Heart right ventricle (tissue), 16 donors: ENCODE results near the gene GATAD2B. TPM values are rescaled to one million over a fixed set of nuclear protein-coding genes. Genes with fewer than 3 reads are reported as not detected.

ENCODE experiments used
- ATAC-seq, 8 donors: fragments of 200-7000 bp; cut with Tn5 transposase; one replicate each; pipeline ENCODE4 v1.9.1; 2020; ENCODE audit warnings: mild to moderate bottlenecking in 8 of 8, moderate library complexity in 8 of 8, moderate number of reproducible peaks in 1 of 8
- DNase-seq, 2 donors: peaks; one replicate each; pipeline ENCODE4 v3.0.0-alpha.2; 2020
- H3K27ac ChIP-seq, 10 donors: fragments of 200-600 bp; sonication (generic) in 2 of 10; one replicate each; pipeline versions ENCODE4 v1.5.0 to v1.8.0; 2020 to 2022; ENCODE audit warnings: mild to moderate bottlenecking in 3 of 10
- H3K27me3 ChIP-seq, 7 donors: fragments of 200-600 bp; one replicate each; pipeline ENCODE4 v1.8.0; 2021 to 2022; ENCODE audit warnings: mild to moderate bottlenecking in 2 of 7
- H3K36me3 ChIP-seq, 9 donors: fragments of 200-600 bp; sonication (generic) in 1 of 9; one replicate each; pipeline versions ENCODE4 v1.5.0 to v1.8.0; 2020 to 2022; ENCODE audit warnings: mild to moderate bottlenecking in 2 of 9
- H3K4me1 ChIP-seq, 9 donors: fragments of 200-600 bp; sonication (generic) in 1 of 9; one replicate each; pipeline versions ENCODE4 v1.5.0 to v1.8.0; 2020 to 2022; ENCODE audit warnings: mild to moderate bottlenecking in 4 of 9
- H3K4me3 ChIP-seq, 10 donors: fragments of 200-600 bp; sonication (generic) in 2 of 10; one replicate each; pipeline versions ENCODE4 v1.5.0 to v1.8.0; 2020 to 2022; ENCODE audit warnings: mild to moderate bottlenecking in 7 of 10, moderate library complexity in 2 of 10
- H3K9me3 ChIP-seq, 11 donors: fragments of 200-600 bp in 10 of 11; sonication (generic) in 2 of 11; one replicate each; pipeline versions ENCODE4 v1.5.0 to v1.8.0; 2013 to 2022; ENCODE audit warnings: mild to moderate bottlenecking in 2 of 11, control low read depth in 1 of 11, moderate library complexity in 1 of 11
- CTCF ChIP-seq, 9 donors: fragments of 200-600 bp; sonication (generic) in 2 of 9; IDR thresholded peaks; one replicate each; pipeline versions ENCODE4 v1.5.0 to v1.8.0; 2021 to 2022; ENCODE audit warnings: antibody characterized with exemption in 9 of 9, mild to moderate bottlenecking in 5 of 9, moderate library complexity in 1 of 9
- WGBS, 2 donors: extraction: QIAGEN DNeasy Blood & Tissue Kit; methylation state at CpG; one replicate each; pipeline ENCODE4 v1.1.7; 2013; ENCODE audit warnings: inconsistent platforms in 1 of 2; 5-methylcytosine and 5-hydroxymethylcytosine counted together
- intact Hi-C, 10 donors: fragments of 100-400 bp; cut with DNase I; formaldehyde crosslinking; loops; one replicate each; pipeline versions ENCODE4 v1.11.1 to v1.14.2; 2022
- polyA plus RNA-seq, 2 donors: library from polyadenylated mRNA; stranded (reverse); fragments of 200-250 nt; gene quantifications; one replicate each; pipeline ENCODE4 v1.2.3, GENCODE V29; 2013
- total RNA-seq, 10 donors: library from RNA; stranded (reverse); fragmentation: NEBNext Ultra II Directional in 3 of 10; extraction: Animal tissue kit (Norgen Biotek cat#: 25700) in 3 of 10; gene quantifications; one replicate each; pipeline versions ENCODE4 v1.2.1 to v1.2.4, GENCODE V29; 2021 to 2023
- donor health status: Arrhythmogenic right ventricular cardiomyopathy.
- donor health status: ischemic (EF 13 %, LVEDD 7.1; RV severe dilation, severe dysfunction).
- donor health status: healthy with polysubstance abuse.
- donor health status: DM: no; HTN: yes; CAD: no.
- donor health status: DM: no; HTN: no; CAD: no.
- donor health status: ischemic (EF 25% LVEDD 6.9; RV normal size, moderate dysfunction).
- donor health status: ischemic (EF 25% LVEDD 5.7; RV mildly dilated, moderate dysfunction).
- donor health status: healthy.
- donor health status: DM: yes; HTN: yes; CAD: no.
- donor health status: Ischemic cardiomyopathy.
- donor health status: ischemic (EF 35%, LVEDD 5.7; RV mildly dilated, moderate dysfunction).
- donor health status: nonischemic (EF 11% LVEDD 7.7; RV severe dilation, severe dysfunction).
- donor health status: DM: yes; HTN: yes; CAD: no.
- donor health status: PGD.
- donor health status: ischemic (EF 29% LVEDD 5.4; RV normal size, mild dysfunction).
- donor health status: nonischemic (EF 23%, LVEDD 6.1; RV moderate dilation, normal function).

GATAD2B gene
- total and polyA plus RNA-seq, 12 donors: 3.9 to 52.6 (median 41.9) TPM

- ATAC-seq: peak; percentile 81 to 91 (median 87)
- H3K4me1 ChIP-seq: peaks cover 23 to 82% (median 56%) of the 10 kb centered on the region in 9 donors
- intact Hi-C loops: no loop called here
Measured at GRCh38 chr1:153963030-153963849, 40.5 kb upstream of the GATAD2B start, which contains the start of gene SLC39A1. Gene SLC39A1 (minus strand): TSS chr1:153963537. CDS start chr1:153962715, 822 bp downstream.

GRCh38 chr1:153962088-153963029 lies 39.6 kb upstream of the GATAD2B start:
- H3K4me3 ChIP-seq: peak overlapping the region; percentile 43 to 83 (median 76)
- H3K4me1 ChIP-seq: peaks cover 25 to 79% (median 57%) of the 10 kb centered on the region in 9 donors
- WGBS, 2 donors: 35 to 46% methylated on average over 16 of the region's 16 CpGs
- intact Hi-C loops: no loop called here
- peak in 1 of 8 donors; percentile 8 for ATAC-seq
- H3K27ac ChIP-seq: peak overlapping the region; percentile 90 to 98 (median 96)
- no peak for DNase-seq
- no peaks in the 10 kb centered on the region for H3K9me3 ChIP-seq
- peaks cover 0 to 29% (median 10%) of the 10 kb centered on the region in 9 donors for H3K36me3 ChIP-seq
- TF ChIP-seq CTCF (IDR thresholded peaks at IDR 0.05): no peak
- no peaks in the 10 kb centered on the region for H3K27me3 ChIP-seq

More at GRCh38 chr1:153963030-153963849, 40.5 kb upstream of the GATAD2B start, which contains the start of gene SLC39A1:
- peaks cover 0 to 29% (median 10%) of the 10 kb centered on the region in 9 donors for H3K36me3 ChIP-seq
- DNase-seq: peak; percentile 98 to 99
- H3K27ac ChIP-seq: peak within 1 kb of the TSS; percentile 90 to 98 (median 96)
- no peaks in the 10 kb centered on the region for H3K27me3 ChIP-seq
- H3K9me3 ChIP-seq: no peaks in the 10 kb centered on the region
- no peak for TF ChIP-seq CTCF (IDR thresholded peaks at IDR 0.05)
- H3K4me3 ChIP-seq: peak within 1 kb of the TSS; percentile 43 to 83 (median 76)
- WGBS, 2 donors: 0% methylated on average over 52 to 54 of the region's 54 CpGs

- Histone ChIP-seq H3K27ac (peak overlapping the region in 6 of 10 donors; percentile 95 to 98 (median 96)), H3K36me3 (peaks cover 0 to 29% (median 10%) of the 10 kb centered on the region in 9 donors), H3K4me3 (peak overlapping the region in 2 of 10 donors; percentile 66 to 74), H3K9me3 (no peaks in the 10 kb centered on the region), H3K4me1 (peaks cover 25 to 83% (median 62%) of the 10 kb centered on the region in 9 donors), H3K27me3 (no peaks in the 10 kb centered on the region)
- ATAC-seq: no peak
- DNase-seq: no peak
- intact Hi-C loops: no loop called here
- WGBS, 2 donors: 62 to 71% methylated on average over 4 of the region's 4 CpGs
- TF ChIP-seq CTCF (IDR thresholded peaks at IDR 0.05): no peak
Measured at GRCh38 chr1:153961421-153961820, 38.6 kb upstream of the GATAD2B start.

GRCh38 chr1:153960206-153960605 lies 37.4 kb upstream of the GATAD2B start:
- ATAC-seq: no peak
- peaks cover 0 to 29% (median 10%) of the 10 kb centered on the region in 9 donors for H3K36me3 ChIP-seq
- H3K27ac ChIP-seq: peak overlapping the region in 6 of 10 donors; percentile 58 to 98 (median 94)
- TF ChIP-seq CTCF (IDR thresholded peaks at IDR 0.05): no peak
- no peak overlapping the region for H3K4me3 ChIP-seq
- intact Hi-C loops: no loop called here
- no peak for DNase-seq
- peaks cover 20 to 83% (median 67%) of the 10 kb centered on the region in 9 donors for H3K4me1 ChIP-seq
- 90 to 97% methylated on average over 11 of the region's 11 CpGs for WGBS, 2 donors
- H3K9me3 ChIP-seq: no peaks in the 10 kb centered on the region
- H3K27me3 ChIP-seq: no peaks in the 10 kb centered on the region
